Measurements from ENCODE around the gene ELMO3.

ELMO3 gene

DNA sequence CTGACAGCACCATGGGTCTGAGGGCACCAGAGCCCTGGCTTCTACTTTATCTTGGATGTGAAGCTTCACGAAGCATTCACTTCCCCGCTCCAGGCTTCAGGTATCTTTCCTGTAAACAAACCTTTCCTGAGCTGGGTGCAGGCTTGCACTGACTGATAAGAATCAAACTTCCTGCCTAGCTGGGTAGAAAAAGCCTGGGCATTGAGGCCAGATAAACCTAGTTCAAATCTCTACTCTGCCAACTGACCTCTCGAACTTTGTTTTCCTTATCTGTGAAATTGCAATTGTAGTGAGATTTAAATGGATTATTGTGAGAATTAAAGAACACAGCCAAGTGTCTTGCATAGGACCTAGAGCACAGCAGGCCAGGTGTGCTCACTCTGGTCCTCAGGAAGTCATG, 25.1 kb downstream of the ELMO3 start:
- DNase-seq (ENCODE audit: low read depth), result no peak

DNA sequence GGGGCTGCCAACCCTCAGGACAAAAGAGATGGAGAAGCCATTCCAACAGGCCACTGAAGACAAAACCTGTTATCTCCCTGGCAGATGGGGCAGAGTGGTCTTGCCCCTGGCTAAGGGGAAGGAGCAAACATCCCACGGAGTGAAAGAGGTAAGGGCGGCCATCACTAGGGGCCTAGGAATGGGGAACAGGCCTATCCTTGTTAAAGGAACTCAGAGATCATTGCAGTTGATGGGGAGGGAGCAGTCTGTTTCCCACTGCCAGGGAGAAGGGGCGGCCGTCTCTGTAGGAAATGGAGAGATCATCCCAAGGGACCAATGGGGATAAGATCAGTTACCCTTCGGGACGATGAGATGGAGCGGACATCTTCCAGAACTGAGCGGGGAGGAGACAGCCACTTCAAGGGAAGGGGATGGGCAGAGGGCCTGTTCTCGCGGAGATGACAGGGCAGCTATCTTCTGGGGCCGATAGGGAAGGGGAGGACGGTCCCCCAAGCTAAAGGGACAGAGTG, 27.4 kb downstream of the ELMO3 start:
- DNase-seq (ENCODE audit: low read depth), result no peak

DNA sequence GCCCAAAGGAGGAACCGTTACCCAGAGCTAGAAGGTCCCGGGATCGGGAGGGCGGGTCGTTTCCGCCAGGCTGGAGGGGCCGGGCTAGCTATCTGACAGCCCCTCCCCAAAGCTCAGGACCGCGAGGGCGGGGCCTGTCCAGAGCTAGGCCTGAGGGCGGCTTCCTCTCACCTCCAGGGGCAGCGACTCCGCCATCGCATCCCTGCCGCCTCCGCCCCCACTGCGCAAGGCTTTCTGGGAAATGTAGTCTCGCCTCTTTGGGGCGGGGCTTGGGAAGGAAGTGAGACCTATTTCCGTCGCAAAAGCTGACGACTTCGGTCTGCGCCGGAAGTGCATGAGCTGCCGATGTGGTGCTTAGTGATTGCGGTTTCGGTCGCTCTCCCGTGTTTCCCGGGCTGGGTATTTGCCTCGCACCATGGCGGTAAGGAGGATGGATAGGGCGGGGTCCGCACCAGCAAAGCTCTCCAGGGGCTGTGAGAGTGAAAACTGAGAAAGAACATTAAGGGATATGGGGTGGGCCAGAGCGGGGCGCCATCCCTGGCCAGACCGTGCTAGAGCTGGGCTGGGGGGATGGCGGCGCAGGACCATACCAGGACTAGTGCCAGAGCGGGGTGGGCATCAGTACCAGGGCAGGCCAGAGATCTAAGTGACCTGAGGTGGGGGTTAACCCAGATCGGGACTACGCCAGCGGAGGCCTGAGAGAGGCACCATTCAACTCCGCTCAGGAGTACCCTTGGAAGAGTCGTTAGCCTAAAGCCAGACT, 28.1 kb downstream of the ELMO3 start, which contains the start of gene TMEM208:
TMEM208 (plus strand) TSS at position 327 of the 763 bp plus-strand sequence; CDS start at position 416, 89 bp downstream.
- DNase-seq (ENCODE audit: low read depth), result peak; percentile 98

DNA sequence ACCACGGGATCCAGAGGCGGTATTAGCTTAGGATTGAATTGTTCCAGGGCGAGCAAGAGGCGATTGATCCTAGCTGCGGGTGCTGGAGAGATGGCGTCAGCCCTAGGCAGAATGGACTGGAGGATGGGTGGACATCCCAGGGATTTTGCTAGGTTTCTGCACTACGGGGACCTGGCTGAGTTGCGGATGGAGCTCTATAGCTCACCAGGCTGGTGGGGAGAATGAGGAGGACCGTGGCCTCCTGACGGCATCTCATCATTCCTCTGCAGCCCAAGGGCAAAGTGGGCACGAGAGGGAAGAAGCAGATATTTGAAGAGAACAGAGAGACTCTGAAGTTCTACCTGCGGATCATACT, 28.6 kb downstream of the ELMO3 start:
- no peak for DNase-seq (ENCODE audit: low read depth)

DNA sequence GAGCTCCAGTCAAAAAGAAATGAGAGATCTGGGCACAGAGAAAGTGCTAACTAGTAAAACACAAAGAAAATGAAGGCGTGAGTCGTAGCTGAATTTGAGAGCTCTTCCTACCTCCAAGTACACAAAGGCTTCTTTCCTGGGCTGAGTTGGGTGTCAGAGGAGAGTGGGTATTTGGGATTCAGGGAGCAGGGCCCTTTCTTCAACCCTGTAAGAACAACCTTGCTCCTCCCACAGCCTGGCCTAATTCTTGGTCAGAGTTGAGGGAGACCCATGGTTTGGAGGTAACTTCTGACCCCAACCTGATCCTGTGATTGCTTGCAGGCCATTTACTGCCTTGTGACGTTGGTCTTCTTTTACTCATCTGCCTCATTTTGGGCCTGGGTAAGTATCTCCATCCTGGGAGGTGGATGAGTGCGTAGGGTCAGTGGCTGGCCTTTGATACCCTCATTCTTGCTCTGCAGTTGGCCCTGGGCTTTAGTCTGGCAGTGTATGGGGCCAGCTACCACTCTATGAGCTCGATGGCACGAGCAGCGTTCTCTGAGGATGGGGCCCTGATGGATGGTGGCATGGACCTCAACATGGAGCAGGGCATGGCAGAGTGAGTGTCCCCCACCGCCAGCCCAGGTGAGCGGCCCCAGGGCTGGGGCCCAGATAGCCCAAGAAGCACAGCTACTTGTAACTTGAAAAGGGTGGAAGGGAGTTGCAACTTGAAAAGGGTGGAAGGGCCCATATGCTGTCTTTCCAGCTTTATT, 29.3 kb downstream of the ELMO3 start:
- no peak for DNase-seq (ENCODE audit: low read depth)

DNA sequence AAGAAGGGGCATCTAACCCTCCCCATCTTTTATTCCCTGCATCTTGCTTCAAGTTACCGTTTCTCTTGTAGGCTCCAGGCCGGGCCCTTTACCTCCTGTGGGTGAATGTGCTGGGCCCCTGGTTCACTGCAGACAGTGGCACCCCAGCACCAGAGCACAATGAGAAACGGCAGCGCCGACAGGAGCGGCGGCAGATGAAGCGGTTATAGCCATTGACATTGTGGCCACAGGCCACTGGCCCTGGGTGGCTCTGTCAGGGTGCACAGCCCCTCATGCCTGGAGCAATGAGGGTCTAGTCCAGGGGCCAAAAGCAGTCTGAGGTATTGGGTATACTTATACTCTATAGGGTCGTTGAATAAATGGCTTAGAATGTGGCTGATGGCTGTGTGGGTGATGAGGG, 30.0 kb downstream of the ELMO3 start:
- no peak for DNase-seq (ENCODE audit: low read depth)

DNA sequence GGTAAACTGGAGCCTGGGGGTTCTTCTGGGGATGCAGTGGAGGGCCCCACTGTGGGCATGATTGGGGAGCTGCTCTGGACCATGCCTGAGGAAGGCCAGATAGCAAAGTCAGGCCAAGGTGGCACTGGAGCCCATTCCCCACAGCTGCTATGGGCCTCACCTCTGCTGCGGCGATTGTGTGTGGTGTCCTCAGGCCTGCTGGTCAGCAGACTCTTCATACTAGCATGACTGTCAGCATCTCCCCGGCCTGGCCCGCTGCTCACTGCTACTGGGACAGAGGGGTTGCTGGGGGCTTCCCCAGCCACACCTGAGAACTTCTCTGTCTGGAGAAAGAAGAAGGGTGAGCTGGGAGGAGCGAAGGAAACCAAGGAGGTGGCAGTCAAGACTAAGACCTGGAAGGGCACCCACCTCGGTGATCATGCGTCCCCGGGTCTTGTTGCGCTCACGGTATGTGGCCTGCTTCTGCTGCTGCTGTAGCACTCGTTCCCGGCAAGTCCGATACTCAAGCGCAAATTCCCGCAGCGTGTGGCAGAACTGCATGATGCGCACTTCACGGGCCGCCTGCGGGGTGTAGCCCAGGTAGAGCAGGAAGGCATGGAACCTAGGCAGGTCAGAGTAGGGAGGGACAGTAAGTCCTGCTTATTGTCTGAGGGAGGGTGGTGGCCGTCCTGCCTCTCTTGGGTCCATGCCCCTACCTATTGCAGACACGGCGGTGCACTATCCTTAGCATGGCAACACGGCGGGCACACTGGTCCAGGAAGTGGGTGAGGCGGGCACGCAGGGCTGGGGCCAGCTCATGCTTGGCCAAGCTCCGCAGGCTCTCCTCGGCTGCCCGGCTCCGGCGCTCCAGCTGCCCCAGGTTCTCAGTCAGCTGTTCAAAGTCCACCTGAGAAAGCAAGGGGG, 31.2 kb downstream of the ELMO3 start:
- DNase-seq (ENCODE audit: low read depth), result no peak

DNA sequence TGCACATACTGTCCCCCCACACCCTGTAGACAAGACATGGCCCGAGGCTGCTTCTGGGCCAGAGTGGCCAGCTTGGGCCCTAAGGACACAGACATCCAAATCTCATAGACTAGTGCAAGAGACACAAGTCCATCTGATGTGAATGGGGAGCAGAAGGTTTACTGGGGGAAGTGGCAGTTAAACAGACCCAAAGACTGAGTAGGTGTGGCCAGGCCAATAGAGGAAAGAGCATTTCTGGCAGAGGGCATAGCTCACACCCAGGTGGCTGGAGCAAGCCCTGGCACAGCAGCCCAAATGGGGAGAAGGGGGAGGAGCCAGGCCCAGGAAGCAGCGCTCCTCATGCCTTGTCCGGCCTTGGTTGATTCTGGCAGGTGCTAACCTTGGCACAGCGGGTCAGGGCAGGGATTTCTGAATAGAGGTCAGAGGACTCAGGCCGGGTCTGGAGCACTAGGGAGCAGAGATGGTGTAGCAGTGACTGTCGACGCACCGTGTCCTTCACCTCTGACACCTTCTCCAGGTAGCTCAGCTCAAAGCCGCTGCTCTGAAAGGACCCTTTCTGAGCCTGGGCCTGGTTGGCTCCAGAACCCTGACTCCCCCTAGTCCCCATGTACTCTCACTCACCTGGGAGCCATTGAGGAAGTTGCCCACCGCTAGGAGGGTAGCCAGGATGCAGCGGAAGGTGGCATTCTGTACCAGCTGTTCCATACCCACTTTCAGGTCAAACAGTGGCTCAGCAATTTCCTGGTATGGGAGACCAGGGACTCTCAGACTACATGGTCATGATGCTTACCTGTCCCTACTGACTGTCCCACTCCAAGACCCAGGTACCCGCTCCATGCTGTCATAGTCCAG, 32.1 kb downstream of the ELMO3 start:
- DNase-seq (ENCODE audit: low read depth), result no peak

DNA sequence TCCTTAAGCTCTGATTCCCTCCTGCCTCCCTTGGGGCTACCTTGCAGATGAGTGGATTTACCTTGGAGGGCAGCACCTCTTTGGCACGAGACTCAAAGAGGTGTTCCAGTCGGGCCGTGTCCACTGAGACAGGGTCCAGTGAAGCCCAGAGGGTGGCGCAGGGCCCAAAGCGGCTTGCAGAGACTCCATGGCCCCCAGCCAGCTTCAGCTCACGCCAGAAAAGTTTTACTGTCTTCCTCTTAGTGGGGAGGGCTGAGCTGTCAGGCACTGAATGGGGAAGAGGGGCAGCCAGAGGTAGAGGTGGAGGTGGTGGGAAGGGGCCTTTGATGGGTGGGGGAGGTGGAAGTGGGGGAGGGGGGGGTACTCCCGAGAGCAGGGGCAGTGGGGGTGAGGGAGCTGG, 34.7 kb downstream of the ELMO3 start:
- no peak for DNase-seq (ENCODE audit: low read depth)

DNA sequence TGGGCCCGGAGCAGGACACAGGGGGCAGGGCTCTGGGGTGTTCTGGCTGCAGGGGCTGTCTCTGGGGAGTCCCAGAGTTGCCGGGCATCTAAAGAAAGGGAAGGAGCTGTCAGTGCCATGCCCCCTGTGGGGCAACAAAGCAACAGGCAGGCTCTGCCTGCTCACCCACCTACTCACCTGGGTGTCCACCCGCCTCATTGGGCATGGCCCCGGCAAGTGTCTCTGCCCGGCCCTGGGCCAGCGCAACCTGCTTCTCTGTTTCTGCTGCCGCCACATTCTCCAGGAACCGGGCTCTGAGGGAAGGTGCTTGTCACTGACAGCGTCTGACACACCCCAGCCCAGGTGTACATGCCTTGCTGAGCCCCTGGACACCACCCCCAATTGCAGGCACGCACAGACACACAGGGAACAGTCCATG, 35.3 kb downstream of the ELMO3 start:
- DNase-seq (ENCODE audit: low read depth), result no peak

DNA sequence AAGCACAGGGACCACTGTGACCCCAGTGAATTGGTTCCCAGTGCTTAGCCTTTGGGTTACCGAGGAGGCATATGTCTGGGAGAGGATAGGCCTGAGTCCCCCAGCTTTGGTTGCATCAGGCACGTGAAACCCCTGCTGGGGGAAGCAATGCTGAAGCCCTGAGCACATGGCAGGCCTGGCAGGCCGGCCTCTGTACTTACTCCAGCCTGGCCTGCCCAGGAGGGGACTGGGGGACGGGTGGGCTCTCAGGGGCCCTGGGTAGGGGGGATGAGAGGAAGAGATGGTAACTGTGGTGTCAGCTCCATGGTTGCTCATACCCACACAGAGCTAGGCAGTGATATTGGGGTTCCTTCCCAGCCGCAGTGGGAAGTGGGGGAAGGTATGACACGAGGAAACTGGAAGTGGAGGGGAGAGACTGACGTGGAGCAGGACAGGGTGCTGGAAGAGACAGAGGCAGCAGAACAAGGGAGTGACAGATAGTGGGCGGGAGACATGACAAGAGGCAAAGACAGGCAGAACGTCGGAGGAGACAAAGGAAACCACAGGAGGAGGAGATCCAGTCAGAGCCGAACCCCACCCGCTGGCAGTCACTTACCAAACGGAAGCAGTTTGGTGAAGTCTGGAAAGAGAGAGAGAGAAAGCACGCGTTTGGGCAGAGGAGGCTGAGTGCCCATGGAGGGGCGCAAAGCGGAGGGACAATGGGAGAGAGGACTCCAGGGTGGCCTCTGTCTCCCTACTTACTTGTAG, 37.1 kb downstream of the ELMO3 start:
- no peak for DNase-seq (ENCODE audit: low read depth)

DNA sequence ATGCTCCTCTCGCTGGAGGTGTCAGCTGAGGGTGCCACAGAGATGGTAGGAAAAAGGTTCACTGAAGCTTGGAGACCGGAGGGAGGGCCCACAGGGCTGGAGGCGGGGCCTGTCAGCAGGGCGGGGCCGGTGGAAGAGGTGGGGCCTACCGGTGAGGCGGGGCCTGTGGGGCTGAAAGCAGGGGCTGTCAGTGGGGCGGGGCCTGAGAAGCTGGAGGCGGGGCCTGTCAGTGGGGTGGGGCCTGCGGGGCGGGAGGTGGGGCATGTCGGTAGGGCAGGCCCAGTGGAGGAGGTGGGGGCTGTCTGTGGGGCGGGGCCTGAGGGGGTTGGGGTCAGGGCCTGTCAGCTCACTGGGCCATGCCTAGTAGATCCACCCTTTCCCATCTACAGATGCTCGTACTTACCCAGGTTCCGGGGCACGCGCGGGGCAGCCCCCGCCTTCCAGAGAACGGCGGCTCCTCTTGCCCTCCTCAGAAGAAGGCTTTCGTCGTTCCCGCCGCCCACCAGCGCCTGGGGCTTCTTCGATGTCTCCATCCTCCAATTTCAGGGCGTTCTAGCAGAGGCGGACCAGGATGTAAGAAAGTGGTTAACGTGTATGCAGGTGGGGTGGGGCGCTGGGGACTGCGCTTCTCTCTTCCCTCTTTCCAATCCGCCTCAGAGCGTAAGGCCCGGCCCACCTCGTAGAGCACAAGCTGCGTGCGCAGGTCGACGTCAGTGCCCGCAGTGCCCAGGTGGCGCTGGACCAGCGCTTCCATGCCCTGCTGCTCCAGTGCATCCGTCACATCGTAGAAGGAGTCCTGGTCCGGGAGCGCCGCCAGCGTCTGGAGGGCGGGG, 37.8 kb downstream of the ELMO3 start:
- DNase-seq (ENCODE audit: low read depth), result peak; percentile 66

DNA sequence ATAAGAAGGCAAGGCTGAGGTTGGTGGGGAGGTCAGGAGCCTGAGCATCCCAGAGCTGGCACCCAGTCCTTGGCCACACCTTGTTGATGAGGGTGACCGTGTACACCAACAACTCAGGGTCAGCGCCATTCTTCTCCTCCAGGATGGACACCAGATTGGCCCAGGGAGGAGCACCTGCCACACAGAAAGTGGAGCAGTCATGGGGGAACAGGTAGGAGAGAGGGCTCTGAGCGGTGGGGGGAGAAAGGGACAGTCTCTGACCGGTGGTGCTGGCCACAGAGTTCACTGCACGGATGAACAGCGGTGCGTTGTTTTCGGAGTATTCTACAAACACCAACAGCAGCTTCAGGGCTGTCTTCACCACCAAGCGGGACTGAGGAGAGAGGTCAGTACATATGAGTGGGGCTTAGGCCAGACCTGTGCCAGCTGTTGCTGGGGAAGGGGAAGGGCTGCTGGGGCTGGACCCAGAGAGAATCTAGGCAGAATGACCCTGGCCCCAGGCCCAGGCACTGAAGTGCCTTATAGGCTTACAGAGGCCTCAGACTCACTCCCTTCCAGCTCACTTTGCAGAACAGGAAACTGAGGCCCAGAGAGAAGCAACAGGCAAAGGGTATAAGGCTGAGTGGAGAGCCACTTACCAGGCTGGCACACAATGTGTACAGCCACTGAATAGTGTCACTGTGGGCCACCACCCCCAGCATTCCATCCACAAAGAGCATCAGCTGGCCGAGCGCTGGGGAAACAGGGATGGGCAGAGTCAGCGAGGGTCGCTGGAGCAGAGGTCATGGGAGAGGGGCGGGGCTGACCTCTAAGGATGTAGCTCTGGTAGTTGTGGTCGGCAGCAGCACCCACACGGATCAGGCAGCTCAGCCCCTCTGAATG, 38.7 kb downstream of the ELMO3 start:
- no peak for DNase-seq (ENCODE audit: low read depth)

DNA sequence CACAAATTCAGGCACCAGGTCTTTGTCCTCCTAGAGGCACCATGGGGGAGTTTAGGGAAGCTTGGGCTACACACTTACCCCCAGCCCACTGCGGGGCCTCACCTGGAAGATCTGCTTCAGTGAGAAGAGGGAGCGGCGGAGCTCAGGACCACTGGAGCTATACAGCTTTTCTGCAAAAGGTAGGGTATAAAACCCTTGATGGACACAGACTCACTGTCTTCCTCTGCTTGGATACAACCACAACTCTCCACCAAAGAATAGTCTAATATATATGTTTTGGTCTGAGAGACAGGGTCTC, 39.3 kb downstream of the ELMO3 start:
- no peak for DNase-seq (ENCODE audit: low read depth)

DNA sequence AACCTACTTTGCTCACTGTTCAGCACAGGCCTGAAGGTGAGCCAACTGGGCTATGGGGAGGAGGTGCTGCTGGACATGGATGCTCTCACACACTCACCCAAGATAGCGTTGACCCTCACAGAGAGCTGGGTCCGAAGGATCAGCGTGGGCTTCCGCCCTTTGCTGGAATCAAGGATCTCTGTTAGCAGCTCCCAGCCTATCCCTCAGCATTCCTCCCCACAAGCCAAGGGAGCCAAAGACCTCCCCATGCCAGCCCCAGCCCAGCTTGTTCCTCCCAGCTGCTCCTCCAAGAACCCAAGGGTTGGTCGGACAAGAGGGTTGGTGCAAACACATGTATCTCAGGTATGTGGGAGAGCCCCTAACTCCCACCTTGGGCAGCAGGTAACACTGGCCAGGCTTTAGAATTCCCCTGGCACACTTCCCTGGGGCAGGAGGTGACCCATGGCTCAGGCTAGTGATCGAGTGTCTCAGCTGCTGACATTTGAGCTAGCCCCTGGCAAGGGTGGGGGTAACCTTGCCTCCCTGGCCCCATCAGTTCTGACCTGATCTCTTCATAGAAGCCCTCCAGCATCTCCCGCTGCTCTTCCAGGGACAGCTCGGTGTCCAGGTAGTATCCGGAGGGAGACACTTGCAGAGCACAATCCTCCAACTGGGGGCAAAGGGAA, 40.0 kb downstream of the ELMO3 start:
- no peak for DNase-seq (ENCODE audit: low read depth)

DNA sequence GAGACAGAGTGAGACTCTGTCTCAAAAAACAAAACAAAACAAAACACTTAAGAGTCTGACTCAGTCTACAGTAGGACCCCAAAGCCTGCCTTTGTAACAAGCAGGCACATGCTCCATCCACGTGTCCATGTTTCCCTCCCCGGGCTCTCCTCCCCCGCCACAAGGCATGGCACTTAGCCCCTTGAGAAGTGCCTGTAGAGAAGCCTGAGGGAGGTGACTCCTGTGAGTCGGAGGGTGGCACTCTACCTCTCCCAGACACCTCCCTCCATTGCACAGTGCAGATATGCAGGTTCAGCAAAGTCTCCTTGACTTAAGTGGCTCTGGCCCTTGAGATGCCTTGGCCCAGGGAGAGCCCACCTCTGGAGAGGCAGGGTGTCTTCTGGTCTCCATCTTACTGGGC, 41.6 kb downstream of the ELMO3 start:
- DNase-seq (ENCODE audit: low read depth), result no peak

DNA sequence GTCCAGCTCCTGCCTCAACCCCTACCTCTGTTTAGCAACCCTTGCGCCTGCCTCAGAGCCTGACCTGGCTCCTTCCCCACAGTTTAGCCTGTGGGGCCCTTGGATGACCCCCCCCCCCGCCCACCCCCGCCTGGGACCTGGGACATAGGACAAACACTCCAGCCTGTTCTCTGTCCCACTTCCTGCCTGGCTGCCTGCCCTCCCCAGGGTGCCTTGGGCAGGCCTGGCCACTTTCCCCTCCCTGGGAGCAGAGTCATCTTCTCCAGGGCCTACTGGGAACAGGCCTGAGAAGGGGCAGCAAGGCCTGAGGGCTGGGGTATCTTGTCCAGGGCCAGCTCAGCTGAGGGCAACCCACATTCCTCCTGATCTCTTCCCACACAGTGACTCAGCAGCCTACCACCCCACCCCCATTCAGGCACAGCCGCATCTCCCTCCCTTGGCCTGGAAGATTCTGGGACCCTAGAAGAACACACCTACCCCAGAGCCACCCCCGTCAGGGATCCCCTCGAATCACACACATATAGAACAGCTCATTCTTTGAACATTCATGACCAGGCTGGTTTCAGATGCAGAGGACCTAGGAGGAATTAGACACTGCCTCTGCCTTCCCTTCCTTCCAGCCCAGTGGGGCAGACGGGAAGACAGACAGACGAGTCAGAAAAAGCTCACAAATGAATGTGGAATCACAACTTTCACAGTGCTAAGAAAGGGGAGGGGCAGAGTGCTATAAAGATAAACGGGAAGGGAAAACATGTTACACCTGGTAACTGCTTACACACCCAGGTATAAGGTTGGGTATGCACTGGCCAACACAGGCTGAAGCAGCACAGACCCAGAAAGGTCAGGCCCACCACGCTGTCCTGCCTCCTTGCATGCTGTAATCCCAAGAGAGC, 42.3 kb downstream of the ELMO3 start:
- no peak for DNase-seq (ENCODE audit: low read depth)
